Brain pericyte (primary cell): ENCODE data around the gene NEURL1B.
A peak's percentile ranks its signal among the peaks of the same experiment; 100 is the strongest.

Source experiments
- DNase-seq: peaks from one replicate; pipeline ENCODE4 v3.0.0-alpha.2; 2012; ENCODE audit warnings: low read depth, low spot score

The NEURL1B gene

DNA sequence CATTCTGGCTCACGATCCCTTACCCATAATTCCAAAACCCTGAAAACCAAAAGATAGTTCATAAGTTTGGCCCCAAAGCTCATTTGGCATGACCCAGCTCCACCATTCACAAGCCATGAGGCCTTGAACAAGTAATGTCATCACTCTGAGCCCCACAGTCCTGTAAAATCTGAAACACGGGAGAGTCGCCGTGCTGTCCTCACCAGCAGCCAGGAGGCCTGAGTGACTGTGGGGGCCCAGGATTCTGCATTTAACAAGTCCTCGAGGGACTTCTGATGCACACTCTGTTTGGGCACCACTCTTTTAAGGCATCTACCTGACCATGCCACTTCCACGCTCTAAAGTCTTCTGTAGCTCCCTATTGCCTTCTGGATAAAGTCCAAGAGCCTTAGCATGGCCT lies 89.2 kb downstream of the NEURL1B start:
- no peak for DNase-seq

DNA sequence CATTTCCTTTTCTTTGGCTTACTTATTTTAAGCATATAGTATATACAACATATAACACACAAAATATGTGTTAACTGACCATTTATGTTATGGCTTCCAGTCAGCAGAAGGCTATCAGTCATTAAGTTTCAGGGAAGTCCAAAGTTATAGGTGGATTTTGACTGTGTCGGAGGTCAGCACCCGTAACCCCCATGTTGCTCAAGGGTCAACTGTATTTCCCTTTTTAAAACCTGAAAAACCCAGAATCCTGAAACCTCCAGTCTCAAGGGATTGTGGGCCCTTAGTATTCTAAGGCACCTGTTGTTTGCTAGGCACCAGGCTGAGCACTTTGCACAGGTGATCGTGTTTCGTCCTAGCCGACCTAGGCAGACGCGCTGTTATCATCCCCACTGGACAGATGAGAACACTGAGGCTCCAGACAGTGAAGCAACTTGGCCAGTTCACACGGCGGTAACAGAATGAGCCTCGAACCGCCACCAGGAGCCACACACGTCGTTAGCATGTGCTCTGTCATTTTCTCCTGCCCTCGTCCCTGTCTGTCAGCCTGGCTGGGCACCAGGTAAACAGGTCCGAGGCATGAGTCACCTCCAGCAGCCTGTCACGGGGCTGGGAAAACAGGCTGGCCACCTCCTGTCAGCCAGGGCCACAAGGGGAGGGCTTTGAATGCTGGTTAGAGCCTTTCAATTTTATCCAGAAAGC lies 90.1 kb downstream of the NEURL1B start:
- no peak for DNase-seq

DNA sequence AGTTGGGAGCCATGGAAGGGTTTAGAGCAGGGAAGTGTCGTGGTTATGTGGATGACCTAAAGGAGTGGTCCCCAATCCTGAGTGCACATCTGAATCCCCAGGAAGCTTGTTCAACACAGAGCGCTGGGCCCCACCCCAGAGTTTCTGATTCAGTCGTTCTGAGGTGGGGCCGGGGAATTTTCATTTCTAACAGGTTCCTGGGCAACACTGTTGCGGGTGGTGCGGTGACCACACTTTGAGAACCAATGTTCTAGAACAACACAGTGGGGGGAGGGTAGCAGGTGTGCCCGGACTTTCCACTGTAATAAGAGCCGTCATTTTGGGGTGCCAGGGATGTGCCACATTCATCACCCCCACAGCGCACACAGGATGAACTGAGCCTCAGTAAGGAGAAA lies 90.6 kb downstream of the NEURL1B start:
- no peak for DNase-seq

DNA sequence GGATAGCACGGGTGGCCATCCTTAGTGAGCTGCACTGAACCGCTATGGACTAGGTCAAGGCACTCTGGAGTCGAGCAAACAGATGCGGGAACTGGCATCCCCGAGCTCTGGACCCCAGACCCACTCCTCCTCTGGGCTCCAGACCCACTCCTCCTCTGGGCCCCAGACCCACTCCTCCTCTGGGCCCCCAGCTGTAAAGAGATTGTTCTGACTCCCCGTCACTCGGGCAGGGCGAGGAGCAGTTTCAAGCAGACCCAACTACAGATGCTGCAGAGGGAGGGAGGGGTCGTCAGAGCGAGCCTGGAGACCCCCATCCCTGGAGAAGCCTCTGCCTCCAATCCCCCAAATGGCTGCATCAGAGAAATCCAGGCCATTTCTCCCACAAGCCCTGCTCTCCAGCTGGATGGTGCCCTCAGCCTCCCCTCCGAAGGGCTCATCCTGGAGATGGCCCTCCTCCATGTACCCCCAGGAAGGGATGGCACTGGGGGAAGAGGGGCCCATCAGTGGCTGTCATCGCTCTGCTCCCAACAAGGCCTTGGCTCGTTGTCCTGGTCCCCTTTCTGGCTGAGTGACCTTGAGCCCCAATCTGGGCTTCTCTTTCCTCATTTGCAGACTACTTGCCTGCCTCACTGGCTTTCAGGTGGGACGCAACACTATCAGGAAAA lies 91.3 kb downstream of the NEURL1B start:
- DNase-seq = no peak

DNA sequence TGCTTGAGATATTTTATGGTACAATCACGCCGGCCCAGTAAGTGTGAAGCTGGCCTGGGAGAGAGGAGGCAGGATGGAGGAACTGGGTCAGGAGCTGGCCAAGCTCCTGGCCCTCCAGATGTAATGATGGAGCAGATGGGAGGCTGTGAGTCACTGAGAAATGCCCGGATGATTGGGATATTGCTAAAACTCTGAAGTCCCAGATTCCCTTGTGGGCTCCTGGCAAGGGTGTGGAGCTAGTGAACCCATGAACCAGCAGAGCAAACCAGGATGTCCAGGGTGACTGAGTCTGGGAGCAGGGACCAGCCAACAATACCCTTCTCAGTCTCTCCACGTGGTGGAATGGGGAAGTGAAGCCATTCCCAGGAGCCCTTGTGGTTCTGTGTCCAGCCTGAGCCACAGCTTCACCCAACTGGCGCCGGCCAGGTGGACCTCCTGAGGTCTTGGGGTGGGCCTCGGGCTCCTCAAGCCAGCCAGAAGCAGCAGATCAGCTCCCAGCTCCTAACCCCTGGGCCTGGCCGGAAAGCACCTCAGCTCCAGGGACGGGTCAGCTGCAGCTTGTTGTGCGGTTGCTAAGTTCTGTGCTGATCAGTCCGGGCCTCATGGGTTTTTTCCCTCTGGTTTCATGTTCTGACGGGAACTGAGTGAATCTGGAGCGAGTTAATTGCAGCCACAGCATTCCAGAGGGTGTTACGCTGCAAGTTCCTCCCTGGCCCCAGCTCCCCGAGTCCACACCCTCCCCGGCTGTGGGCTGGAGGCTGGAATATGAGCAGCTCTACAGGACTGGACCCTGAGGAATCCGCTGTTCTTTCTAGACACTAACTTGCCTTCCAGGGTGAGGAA lies 92.3 kb downstream of the NEURL1B start:
- DNase-seq = no peak

DNA sequence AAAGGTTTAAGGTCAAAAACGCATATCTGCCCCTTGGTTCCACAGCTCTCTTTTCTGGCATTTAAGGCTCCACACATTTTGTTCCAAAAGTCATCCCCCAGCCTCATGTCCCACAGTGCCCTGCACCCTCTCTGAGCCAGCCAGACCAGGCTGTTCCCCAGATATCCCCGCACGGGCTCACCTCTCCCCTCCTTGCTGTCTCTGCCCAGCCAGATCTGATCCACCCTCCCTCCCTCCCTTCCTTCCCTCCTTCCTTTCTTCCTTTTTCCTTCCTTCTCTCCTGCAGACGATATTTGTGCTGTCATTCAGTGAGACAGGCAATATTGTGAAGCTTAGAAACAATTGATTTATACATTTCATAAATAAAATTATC lies 92.9 kb downstream of the NEURL1B start:
- no peak for DNase-seq

DNA sequence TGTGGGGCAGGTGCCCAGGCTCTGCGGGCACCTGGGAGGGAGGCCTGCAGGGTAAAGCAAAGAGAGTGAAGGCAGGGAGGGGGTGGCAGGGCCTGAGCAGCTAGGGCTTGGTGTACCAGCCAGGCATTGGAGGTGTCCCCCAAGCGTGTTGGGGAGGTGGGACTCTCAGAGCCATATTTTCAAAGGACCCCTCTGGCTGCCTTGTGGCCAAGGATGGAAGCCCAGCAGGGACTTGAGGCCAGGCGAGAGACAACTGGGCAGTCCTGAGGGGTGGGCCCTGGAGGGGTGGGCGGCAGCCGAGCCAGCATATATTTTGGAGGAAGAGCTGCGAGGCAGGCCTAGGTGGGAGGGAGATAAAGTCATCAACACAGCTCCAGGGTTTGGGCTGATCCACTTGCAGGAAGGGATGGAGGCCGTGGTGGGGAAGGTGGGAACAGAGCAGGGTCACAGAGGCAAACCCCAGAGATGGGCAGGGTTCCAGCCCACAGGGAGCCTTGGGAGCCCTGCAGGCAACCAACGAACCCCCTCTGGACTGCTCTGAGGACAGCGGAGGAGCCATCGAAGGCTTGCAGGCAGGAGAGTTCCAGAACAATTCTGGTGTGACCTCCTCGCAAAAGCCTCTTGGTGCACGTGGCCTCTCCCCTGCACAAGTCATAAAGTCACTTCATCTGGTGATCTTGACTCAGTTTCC lies 94.2 kb downstream of the NEURL1B start:
- no peak for DNase-seq

DNA sequence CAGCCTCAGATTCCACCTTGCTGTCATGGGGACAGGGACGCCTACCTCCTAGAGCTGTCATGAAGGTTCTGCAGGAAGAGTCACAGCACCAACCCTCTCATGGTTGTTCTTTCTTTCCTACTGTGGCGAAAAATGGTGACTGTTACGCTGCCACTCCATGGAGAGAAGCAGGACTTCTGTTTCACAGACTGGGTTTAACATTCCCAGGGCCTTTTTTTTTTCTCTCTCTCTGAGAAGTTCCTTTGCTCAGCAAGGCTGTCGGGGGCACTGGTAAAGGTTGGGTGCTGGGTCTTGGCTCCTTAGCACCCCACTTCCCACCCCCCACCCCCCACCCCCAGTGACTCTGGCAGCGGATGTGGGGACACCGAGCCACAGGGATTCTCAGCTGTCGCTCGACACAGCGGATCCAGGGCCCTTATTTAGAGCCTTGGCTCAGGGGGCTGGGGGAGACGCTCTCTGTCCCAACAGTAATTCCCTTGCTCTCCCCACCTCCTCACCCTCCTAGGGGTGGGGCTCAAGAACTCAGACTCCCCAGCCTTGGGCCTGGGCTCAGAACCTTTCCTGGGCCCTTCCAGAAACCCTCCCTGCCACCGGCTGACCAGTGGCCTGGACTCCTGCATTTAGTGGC lies 95.6 kb downstream of the NEURL1B start:
- no peak for DNase-seq

DNA sequence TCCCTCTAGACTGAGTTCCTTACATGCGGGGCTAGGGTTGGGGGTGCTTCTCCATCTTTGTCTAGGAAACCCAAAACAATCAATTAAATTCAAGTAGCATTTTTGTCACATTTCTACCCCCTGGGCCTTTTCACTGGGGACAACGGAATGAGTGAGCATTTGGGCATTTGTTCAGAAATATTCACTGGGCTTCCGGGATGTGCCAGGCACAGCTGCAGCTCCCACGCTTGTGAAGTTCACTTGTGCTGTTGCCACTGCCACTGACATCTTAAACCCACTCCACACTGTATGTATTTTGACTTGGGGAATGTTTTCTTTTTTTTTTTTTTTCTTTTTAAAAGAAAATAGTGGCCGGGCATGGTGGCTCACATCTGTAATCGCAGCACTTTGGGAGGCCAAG lies 98.3 kb downstream of the NEURL1B start:
- no peak for DNase-seq

DNA sequence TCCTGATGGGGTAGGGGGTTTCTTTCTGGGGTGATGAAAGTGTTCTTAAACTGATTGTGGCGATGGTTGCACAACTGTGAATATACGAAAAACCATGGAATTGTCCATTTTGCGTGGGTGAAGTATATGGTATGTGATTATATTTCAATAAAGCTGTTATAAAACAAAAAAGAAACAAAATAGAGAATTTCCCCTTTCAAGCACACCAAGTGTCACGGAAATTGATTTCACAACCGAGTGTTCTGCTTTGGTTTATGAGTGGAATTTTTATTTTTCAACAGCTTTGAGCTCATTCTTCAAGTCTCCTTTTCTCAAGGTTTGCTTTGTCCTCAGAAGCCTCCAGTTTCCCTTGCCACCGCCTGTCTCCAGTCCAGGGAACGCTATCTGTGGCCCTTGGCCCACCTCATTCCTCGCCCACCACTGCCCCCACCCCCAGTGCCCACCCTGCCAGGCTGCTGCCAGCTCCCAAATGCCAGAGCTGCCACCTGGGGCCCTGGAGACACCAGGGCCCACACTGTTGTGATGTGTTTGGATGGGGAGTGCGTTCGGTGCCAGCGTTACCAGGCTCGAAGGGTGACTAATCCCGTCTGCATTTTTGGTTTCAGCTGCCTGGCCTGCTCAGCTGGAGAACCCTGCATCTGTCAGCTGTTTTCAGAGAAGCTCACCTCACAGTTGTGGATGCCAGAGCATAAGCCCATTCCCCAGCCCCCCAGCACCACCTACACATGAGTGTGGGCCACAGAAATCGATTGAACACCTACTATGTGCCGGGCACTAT lies 99.6 kb downstream of the NEURL1B start:
- DNase-seq = peak; percentile 76
